Limb (tissue), 2 donors: ENCODE results near the gene PTRH2.
"Not testable (repeated sequence)": the region's sequence is repeated elsewhere in the genome, so short reads cannot be mapped to it uniquely, and the experiment has no call there.

Experiments
- DNase-seq, 2 donors: peaks; one replicate each; pipeline ENCODE4 v3.0.0-alpha.2; 2016; ENCODE audit errors: extremely low spot score in 2 of 2

Gene PTRH2

GRCh38 chr17:59669944-59670343, 37.3 kb downstream of the PTRH2 start:
- no peak for DNase-seq

GRCh38 chr17:59669411-59669810, 37.8 kb downstream of the PTRH2 start:
- no peak for DNase-seq

- DNase-seq: no peak
Observed at GRCh38 chr17:59668816-59669215, 38.4 kb downstream of the PTRH2 start.

GRCh38 chr17:59666235-59666634, 41.0 kb downstream of the PTRH2 start:
- no peak for DNase-seq

- not testable (repeated sequence) for DNase-seq
Observed at GRCh38 chr17:59656624-59657023, 50.6 kb downstream of the PTRH2 start.

- DNase-seq: no peak
Observed at GRCh38 chr17:59652119-59652518, 55.1 kb downstream of the PTRH2 start.

GRCh38 chr17:59651346-59651745, 55.9 kb downstream of the PTRH2 start:
- DNase-seq: no peak

- DNase-seq: no peak
Observed at GRCh38 chr17:59650642-59651041, 56.6 kb downstream of the PTRH2 start.

GRCh38 chr17:59649886-59650285, 57.3 kb downstream of the PTRH2 start:
- DNase-seq: no peak
